Measurements from ENCODE around the gene ZDHHC14.

GRCh38 chr6:157672726-157673412 lies 291.9 kb downstream of the ZDHHC14 start:
- TF ChIP-seq EZH2 (IDR thresholded peaks at IDR 0.05; ENCODE audit: low read depth, unreplicated experiment) (no peak), CTCF (conservative IDR thresholded peaks at IDR 0.05; ENCODE audit: low read depth in 2 of 2) (no peak), EZH2phosphoT487 (IDR thresholded peaks at IDR 0.05; ENCODE audit: unreplicated experiment) (no peak), NANOG (IDR thresholded peaks at IDR 0.05; ENCODE audit: borderline replicate concordance) (no peak)
